ENCODE data around the gene GDF11.

The GDF11 gene

DNA sequence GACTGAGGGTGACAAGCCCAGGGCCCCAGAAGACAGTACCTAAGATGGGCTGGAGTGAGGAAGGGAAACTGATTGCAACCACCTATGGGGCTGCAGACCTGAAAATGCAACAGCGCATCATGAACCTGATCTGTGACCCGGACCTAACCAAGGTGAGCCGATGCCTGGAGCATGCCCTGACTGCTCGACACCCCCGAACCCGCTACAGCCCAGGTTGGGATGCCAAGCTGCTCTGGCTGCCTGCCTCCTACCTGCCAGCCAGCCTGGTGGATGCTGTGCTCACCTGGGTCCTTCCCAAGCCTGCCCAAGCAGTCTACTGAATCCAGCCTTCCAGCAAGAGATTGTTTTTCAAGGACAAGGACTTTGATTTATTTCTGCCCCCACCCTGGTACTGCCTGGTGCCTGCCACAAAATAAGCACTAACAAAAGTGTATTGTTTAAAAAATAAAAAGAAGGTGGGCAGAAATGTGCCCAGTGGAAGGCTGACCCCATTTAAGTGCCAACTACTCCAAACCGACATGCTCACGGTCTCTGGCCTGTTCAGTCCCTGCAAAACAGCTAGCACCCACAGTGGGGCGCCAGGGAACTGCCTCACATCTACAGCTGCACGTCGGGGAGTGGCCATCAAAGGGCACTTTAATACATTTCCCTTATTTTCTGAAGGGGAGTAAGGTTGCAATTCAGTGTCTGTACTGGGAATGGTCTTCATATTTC is 18.5 kb upstream of the GDF11 start:
- peak; percentile 77 for DNase-seq

DNA sequence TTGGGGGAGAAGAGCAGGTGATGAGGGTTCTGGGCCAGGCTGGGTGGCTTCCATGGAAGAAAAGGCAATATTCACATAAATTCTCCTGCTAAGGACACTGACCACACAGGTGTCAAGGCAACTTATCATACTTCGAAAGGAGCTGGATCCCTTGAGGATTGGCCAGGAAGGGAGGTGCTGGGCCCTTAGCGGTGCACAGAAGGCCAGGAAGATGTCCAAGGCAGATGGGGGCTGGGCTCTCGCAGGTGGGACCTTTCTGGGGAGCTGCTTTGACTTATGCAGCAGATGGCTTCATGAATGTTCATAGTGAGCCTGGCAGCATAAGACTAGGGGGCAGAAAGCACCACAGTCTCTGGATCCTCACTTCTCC is 18.0 kb upstream of the GDF11 start:
- no peak for DNase-seq

DNA sequence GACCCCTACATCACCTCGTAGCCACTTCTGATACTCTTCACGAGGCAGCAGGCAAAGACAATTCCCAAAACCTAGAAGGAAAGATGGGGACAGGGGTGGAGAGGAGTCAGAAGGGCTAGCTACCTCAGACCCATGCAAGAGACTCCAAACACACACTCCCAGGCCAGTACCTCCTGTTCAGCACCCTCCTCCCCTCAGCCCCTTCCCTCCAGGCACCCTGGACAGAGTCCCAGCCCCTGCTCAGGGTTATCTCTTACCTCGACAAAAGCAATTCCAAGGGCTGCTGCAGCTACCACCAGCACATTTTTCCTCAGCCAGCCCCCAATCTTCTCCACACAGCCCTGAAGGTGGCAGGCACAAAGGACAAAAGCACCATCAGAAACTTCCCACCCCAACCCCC is 17.4 kb upstream of the GDF11 start:
- no peak for DNase-seq

DNA sequence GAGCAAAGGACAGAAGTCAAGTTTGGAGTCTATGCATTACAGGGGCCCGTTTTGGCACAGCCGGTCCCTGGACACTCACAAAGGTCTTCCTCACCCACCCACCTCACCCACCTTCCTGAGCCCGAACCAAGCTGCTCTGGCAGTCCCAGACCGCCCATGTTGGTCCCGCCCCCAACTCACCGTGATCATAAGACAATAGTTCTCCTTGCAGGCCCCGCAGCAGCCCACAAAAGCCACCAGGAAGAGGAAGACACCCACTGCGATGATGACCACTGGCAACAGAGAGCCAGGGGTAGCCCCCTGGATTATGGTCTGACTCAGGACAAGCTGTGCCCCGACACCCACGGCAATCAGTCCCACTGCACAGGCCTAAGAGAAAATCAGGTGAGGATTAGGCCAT is 16.0 kb upstream of the GDF11 start:
- no peak for DNase-seq

DNA sequence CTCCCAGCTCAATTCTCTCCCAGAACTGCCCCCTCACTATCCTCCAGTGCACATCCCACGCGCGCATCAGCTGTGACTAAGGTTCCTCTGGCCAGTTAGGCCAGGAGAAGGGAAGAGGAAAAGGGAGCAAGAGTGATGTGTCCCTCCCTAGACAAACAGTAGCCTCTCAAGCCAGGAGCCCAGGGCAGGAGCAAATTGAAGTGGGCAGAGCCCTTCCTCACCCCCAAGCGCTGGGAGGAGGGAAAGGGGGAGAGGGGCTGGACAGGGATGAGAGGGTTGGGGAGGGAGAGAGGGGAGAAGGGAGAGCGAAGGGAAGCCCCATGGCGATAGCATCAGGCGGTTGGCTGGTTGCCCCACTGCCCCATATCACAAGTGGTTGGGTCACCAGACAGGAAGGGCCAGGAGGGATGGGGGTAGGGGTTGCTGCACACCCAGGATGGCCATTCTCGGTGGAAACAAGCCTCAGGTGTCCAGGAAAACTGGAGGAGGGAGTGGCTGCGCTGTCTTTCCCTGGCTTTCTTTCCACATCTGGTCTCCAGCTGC is 15.2 kb upstream of the GDF11 start:
- DNase-seq = no peak

DNA sequence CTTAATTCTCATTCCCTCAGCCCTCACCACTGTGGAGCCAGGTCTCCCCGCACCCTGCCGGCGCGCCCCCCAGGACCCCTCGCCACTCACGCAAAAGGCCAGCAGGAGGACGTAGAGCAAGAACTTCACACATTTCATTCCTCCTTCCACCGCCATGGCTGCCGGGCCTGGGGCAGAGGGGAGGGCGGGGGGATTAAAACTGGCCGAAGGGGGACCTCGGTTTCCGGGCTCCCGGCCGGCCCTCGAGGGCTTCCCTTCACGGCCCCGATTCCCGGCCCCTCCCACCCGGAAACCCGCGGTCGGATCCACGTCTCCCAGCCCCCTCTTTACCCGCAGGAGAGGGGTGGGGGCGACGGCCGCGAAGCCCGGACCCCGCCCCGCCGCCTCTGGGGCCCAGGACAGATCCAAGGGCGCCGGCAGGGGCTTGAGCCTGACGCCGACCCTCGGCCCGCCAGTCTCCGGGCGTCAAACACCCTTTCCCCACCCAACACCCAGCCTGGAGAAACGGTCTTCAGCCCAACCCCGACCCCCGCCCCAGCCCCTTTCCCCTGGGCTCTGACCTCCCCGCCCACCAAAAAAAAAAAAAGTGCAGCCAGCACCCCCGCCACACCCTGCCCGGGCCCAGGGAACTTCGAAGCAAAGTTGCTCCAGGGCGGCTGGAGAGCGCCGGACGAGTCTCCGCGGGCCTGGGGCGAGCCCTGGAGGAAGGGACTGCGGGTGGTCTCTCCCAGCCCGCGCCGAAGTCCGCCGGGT is 14.6 kb upstream of the GDF11 start:
- peak; percentile 90 for DNase-seq

DNA sequence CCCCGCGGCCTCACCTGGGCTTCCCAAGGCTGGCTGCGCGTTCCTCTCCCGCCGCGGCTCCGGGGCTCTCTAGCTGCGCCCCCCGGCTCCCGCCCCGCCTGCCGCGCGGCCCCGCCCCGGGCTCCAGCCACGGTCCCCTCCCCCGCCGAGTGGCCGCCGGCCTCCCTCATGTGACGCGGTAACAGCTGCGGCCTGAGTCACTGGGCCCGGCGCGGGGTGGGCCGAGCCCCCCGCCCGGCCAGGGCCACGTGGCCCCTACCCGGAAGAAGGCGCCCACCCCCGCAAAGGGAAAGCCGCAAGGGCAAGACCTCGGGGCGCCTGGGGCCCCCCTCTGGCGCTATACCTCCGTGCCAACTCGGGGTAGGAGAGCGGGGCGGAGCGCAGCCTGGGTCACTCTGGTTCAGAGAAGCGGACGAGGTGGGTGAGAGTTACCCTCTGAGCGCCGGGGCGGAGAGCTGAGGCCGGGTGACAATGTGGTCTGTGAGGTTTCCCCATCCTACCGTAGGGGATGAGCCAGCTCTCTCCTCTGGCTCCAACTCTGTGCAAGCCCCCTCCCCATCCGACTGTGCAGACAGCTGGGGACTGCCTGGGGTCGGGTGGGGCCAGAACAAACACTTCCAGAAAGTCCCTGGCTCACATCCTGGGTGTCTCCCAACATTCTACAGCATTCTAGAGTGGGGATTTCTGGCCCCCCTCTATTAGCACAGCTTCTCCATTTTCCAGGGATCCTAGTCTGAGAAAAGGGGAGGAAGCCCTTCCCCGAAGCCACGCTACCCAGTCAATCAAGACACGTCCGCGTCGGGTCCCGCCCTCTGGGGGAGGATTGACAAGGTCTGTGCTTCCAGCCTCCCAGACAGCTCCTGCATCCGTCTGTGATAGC is 13.7 kb upstream of the GDF11 start, which contains the start of gene CD63:
TSS of gene CD63 (minus strand) at position 71 of the 880 bp plus-strand sequence. CDS start 668 bp downstream, outside the sequence.
- DNase-seq = peak; percentile 96

DNA sequence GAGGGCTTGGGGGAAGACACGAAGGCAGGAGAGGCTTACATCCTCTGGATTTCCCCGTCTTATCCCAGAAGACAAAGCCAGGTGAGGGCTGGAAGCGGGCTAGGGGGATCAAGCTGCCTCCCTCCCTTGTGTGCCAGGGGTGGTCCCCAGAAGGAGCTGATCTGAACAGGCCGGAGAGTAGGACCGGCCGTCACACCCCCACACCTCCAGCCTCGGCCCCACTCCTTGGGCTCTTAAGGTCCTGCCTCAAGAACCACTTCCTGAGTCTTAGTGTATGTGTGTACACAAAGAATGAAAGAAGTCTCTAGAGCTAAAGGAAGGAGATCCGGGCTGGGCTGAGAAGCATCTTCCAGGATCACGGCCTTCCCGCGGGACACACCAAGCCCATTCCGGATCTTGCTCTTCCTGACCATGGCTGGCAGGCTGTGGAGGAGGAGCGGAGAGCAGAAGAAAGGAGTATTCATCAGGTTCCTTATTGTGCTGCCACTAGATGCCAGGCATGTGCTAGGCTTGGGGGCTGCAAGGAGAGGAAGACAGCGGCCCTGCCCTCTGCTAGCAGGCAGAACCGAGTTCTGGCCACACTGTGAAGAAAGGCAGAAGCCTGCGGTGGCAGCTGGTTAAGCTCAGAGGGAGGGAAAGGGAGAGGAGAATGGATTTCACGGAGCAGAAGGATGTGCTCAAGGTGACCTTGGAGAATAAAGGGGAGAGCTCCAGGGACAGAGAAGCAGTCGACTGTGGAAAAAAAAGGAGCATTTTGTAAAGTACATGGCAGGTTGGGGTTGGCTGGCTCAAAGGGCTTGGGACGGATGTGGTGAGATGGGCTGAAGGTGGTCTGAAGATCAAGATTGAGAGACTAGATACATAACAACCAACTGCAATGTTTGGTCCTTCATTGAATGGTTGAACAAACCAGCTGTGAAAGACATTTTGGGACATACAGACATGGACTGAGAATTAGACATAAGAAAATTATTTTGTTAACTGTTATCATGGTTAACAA is 12.8 kb upstream of the GDF11 start:
- peak; percentile 78 for DNase-seq

DNA sequence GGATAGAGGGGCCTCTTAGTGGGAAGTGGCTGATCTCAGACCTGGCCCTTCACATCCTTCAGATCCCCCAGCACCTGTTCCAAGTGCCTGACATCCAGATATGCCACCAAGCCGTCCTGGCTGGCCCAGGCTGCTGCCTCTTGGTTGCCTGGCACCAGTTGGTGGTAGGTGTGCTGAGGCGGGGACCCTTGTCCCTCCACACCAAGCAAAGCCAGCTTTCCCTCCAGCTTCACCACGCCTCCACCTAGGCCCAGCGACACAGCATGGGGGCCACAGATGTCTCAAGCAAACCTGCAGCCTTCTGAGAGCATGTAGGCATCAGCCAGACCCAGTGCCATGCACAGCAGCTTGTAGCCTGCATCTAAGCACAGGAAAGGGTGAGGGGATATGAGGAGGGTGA is 10.6 kb upstream of the GDF11 start:
- DNase-seq = no peak

DNA sequence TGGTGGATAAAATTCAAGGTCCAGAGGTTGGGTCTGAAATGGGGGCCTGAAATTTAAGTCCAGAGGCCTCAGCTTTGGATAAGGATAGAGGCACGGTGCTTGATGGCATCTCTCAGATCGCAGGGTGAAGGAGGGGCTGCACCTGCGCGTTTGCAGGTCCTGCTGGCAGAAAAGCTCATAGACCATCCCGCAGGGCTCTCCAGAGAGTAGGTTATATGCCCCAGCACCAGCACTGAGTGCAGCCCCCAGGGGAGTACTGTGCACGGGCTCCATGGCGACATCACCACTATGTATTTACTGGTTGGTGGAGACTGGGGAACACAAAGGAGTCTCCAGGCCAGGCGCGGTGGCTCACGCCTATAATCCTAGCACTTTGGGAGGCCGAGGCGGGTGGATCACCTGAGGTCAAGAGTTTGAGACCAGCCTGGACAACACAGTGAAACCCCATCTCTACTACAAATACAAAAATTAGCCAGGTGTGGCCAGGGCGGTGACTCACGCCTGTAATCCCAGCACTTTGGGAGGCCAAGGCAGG is 9.8 kb upstream of the GDF11 start:
- no peak for DNase-seq

DNA sequence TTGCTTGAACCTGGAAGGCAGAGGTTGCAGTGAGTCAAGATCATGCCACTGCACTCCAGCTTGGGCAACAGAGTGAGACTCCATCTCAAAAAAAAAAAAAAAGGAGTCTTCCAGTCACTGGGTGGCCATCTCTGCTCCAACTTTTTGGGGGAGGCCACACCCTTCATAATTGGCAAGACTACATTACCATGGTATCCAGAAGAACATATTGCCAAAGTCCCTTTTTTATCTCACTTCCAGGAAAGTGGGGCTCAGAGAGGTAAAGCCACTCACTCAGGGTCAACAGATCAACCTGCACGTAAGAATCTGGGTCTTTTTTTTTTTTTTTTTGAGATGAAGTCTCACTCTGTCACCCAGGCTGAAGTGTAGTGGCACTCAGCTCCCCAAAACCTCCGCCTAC is 9.1 kb upstream of the GDF11 start:
- DNase-seq = no peak

DNA sequence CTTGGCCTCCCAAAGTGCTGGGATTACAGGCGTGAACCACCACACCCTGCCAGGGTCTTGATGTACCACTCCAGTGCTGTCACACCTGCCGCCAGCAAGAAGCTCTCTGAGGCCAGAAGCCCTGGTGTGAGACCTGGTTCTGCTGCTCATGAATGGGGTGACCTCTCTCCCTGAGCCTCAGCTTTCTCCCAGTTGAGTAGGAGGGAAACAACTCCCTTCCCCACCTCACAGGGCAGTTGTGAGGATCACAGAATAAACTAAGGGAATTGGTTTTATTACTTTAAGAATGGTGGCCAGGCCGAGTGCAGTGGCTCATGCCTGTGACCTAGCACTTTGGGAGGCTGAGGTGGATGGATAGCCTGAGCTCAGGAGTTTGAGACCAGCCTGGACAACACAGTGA is 8.3 kb upstream of the GDF11 start:
- DNase-seq = no peak

DNA sequence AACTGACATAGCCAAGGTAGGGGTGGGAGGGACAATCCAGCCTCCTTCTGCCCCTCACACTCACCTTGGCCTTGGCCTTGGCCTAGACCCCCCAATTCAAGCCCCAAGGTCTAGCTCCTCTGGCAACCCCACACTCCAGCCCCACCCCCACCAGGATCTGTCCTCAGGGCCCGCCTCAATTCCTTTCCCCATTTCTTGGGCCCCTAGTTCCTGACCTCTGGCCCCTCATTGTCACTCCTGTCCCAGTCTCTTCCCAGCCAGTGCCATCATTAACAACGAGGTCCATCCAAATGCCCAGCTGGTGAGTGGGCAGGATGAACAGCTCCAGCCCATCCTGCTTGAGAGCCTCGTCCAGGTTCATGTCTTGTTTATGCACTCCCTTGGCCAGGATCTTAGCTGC is 6.8 kb upstream of the GDF11 start:
- DNase-seq = no peak

DNA sequence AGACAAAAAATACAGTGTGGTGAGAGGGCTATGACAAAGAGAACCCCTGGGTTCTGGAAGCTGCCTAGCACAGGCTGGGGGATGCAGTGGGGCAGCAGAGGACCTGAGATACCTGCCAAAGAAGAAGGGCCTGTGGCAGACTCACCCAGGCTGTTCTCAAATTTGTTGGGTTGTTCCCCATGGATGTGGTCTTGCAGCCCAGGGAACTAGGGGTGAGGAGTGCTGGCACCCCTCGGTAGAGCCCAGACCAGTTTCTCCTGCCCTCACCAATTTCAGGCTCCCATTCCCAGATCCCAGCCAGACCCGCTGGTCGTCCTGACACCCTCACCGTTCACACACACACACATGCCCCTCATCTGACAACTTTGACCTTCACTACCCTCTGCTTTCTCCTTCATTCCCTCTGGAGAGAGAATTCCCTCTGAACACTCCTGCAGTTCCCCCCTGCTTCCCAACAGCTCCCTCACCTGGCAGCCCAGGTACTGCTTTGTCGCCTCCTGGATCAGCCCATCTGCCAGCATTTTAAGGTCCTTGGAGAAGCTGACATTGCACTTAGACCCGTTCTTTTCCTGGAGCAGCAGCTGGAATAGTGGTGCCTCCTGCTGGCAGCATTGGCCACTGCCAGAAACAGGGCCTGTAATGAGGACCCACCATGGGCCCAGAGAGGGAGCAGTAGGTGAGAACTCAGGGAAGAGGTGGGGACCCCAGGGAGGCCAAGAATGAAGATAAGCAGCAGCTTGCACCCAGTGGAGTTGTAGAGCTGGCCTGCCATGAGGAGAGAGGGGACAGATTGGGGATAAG is 5.9 kb upstream of the GDF11 start:
- DNase-seq = peak; percentile 77

DNA sequence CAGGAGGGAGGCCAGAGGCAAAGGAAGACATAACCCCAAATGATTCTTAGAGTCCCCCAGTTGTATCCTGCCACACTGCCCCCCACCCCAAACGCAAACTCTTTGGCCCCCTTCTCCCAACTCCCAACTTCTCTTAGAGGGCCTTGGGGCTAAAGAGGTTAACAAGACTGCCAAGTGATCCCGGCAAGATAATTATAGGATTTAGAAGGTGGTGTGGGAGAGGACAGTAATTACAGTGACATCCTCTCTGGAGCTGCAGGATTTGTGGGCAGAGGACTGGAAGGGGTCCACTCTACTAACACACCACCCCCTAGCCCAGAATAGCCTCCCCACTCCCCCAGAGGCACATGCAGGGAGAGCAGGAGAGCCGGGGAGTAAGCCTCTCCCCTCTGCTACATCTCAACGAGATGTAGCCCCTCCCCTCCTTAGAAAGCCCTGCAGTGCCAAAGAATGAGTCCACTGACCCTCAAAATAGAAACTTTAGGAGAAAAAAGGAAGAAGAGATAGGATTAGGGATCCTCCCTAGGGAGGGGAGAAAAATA is 5.3 kb upstream of the GDF11 start:
- DNase-seq = peak; percentile 73

DNA sequence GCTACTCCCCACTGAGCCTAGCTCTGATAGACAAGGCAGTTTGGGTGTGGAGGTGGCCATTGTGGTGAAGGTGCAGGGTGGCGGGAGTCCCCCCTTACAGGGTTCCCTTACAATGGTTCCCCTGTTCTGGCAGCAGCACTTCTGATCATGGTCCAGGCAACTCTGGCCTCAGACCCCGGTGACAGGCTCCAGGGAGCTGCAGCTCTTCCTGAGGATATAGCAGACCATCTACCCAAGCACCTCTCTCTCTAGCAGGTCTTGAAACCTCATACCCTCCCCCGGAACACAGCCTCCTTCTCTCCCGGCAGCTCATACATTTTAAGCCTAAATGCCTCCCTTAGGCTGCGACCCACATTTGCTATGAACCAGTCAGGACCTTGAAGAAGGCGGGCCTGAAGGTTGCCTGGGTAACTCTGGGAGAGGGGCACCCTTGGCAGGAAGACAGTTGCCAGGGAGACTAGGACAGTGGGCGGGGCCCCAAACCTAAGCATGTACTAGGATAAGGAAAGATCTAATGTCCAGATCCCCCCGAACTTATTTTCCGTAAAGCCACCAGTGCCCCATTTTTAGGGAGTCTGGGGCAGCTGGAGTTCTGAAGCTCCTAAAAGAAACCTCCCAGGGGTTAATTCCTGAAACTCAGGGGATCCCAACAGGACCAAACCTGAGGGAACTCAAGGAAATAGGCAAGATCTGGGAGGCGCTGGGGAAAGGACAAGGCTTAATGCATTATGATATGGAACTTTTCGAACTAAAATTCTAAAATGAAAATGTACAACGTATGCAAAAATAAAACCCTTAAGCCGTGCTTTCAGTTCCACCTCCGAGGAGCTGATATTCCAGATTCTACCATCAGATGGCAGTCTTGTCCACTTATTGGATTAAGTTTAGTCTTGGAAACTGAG is 4.5 kb upstream of the GDF11 start:
- peak; percentile 94 for DNase-seq

DNA sequence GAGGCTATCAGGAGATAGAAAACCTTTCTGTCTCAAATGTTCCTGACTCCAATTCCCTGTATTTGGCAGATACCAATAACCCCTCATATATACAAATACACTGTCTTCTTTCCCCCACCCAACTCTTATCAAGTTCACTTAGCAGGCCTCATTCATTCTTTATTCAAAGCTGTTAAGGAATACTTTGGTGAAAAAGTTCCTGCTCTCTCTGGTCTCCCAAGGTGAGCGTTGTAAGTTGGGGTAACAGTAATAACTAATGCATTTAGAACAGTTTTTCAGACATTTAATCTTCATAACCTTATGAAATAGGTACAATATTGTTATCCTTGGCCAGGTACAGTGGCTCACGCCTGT is 3.9 kb upstream of the GDF11 start:
- DNase-seq = no peak

DNA sequence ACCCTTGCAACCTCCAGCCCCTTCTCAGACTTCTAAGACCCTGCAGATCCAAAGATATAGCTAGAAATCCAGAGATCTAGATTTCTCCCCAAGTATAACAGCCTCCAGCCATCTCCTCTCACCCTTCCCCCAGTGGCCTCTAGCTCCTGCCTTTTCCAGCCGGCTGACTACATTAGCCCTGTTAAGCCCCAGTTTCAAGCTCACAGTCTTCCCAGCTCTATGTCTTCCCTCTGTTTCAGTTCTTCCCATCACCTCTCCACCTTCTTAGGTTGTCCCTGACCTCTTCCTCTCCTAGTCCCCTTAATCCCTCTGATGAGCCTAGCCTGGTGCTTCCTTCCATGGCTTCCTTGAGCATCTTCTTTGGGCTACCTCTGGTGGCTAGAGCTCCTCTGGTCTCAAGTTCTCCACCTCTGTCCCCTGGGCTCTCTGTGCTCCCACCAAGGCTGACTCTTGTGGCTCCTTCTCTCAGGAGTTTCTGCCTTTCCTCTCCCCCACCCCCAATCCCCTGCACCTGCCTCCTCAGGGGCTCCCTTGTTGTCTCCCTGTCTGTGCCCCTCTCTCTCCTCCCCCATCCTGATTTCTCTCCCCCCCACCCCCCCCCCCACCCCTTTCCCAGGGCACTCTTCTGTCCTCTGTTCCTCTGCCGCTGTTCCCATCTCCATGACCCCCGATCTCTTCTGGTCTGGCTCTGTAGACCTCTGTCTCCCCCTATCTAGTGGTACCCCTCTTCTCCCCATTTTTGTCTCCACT is 816 bp upstream of the GDF11 start:
- DNase-seq = no peak
